HFFc6 (cell line): ENCODE measurements around the gene UNC80. TPM values are rescaled to one million over a fixed set of nuclear protein-coding genes. Genes with fewer than 3 reads are reported as not detected.

Source experiments
- DNase-seq: peaks from one replicate; pipeline ENCODE4 v3.0.0-alpha.2; 2018
- H3K27ac Mint-ChIP-seq: 2 replicates; pipeline ENCODE4 v1.8.0; 2020; ENCODE audit warnings: mild to moderate bottlenecking, mixed read lengths
- H3K27me3 Mint-ChIP-seq: 2 replicates; pipeline ENCODE4 v1.8.0; 2021; ENCODE audit warnings: mild to moderate bottlenecking, moderate library complexity, mixed read lengths; ENCODE audit not compliant: insufficient read depth
- H3K36me3 Mint-ChIP-seq: 2 replicates; pipeline ENCODE4 v1.8.0; 2021; ENCODE audit warnings: low read depth, mixed read lengths
- H3K4me1 Mint-ChIP-seq: 2 replicates; pipeline ENCODE4 v1.8.0; 2020; ENCODE audit warnings: low read depth, mixed read lengths
- H3K4me3 Mint-ChIP-seq: 2 replicates; pipeline ENCODE4 v1.8.0; 2020; ENCODE audit warnings: mild to moderate bottlenecking, moderate library complexity, mixed read lengths
- H3K9me3 Mint-ChIP-seq: 2 replicates; pipeline ENCODE4 v1.8.0; 2020; ENCODE audit warnings: mild to moderate bottlenecking, mixed read lengths
- CTCF ChIP-seq: fragments of 200-600 bp; sonication (generic); IDR thresholded peaks from 2 replicates; pipeline ENCODE4 v1.5.0; 2021; ENCODE audit warnings: antibody characterized with exemption, mild to moderate bottlenecking
- total RNA-seq, 6 experiments: library from RNA; stranded (reverse); fragmentation: NEBNext Ultra II Directional; extraction: Animal tissue kit (Norgen Biotek cat#: 25700); gene quantifications; 2 replicates in 1 of 6; 3 replicates in 5 of 6; pipeline ENCODE4 v1.2.3, GENCODE V29; 2021

The UNC80 gene
- total RNA-seq, 6 experiments from 2014 or later: not detected

- Mint-ChIP-seq H3K4me3 (no peak overlapping the region), H3K9me3 (no peaks in the 10 kb centered on the region), H3K27ac (no peak overlapping the region), H3K27me3 (no peaks in the 10 kb centered on the region), H3K36me3 (no peaks in the 10 kb centered on the region), H3K4me1 (no peaks in the 10 kb centered on the region)
- TF ChIP-seq CTCF: no peak
- DNase-seq: no peak
These were observed 174.9 kb downstream of the UNC80 start for GRCh38 chr2:209946539-209946938.

GRCh38 chr2:209956271-209956670, 184.6 kb downstream of the UNC80 start:
- Mint-ChIP-seq H3K36me3 (no peaks in the 10 kb centered on the region), H3K4me3 (no peak overlapping the region), H3K27ac (no peak overlapping the region), H3K4me1 (no peaks in the 10 kb centered on the region), H3K9me3 (0 out of 2 replicates have a peak, but pooled peaks cover 4% of the 10 kb centered on the region), H3K27me3 (no peaks in the 10 kb centered on the region; the same call in 1 of the 2 replicates)
- TF ChIP-seq CTCF: no peak
- no peak for DNase-seq

DNA sequence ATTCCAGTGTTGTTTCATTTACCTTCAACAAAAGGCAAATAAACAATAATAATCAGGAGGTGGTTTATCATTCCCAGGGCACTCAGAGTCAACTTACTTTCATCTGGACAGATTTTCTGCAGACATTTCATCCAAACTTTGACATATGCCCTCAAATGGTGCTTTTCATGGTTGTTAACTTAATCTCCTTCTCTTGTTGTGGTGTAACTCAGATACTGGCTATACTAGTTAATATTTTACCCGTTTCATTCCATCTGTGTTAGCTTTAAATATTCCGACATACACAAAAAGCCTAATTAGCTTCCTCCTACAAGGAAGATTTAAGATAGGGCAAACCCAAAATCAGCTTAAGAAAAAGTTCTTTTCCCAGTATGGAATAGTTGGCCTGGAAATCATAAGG, 186.4 kb downstream of the UNC80 start:
- Mint-ChIP-seq H3K36me3 (no peaks in the 10 kb centered on the region), H3K27ac (no peak overlapping the region), H3K27me3 (no peaks in the 10 kb centered on the region; the same call in 1 of the 2 replicates), H3K9me3 (no peaks in the 10 kb centered on the region), H3K4me1 (no peaks in the 10 kb centered on the region), H3K4me3 (no peak overlapping the region)
- no peak for TF ChIP-seq CTCF
- no peak for DNase-seq

DNA sequence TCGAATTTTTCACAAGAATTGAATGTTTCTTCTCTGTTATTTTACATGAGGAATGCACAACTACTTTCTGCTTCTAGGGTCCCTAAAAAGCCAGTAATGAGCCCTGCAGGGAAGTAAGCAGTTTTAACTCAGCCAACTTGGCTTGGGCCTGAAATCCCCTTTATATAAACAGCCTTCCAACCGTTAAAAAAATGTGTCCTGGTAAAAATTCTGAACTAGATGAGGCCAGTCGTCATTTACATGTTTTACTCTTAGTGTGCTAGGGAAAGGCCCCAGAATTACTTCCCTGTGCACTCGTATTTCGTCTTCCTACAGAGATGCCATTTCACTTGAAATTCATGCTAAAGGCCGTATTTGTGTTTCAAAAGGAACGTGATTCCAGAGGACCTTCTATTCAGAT, 188.4 kb downstream of the UNC80 start:
- H3K4me1 Mint-ChIP-seq: no peaks in the 10 kb centered on the region
- no peak for DNase-seq
- H3K4me3 Mint-ChIP-seq: no peak overlapping the region
- no peak for TF ChIP-seq CTCF
- H3K36me3 Mint-ChIP-seq: no peaks in the 10 kb centered on the region
- no peaks in the 10 kb centered on the region; the same call in 1 of the 2 replicates for H3K27me3 Mint-ChIP-seq
- H3K27ac Mint-ChIP-seq: no peak overlapping the region
- H3K9me3 Mint-ChIP-seq: no peaks in the 10 kb centered on the region

- Mint-ChIP-seq H3K27me3 (no peaks in the 10 kb centered on the region; the same call in 1 of the 2 replicates), H3K4me3 (no peak overlapping the region), H3K36me3 (no peaks in the 10 kb centered on the region), H3K9me3 (no peaks in the 10 kb centered on the region), H3K27ac (no peak overlapping the region), H3K4me1 (no peaks in the 10 kb centered on the region)
- peak; percentile 80 for TF ChIP-seq CTCF
- DNase-seq: peak; percentile 30
These were observed 189.3 kb downstream of the UNC80 start for GRCh38 chr2:209960676-209961630.
